HG03280 (cell line): Measurements from ENCODE around the gene FAM98B.

ENCODE experiments used
- ATAC-seq: cut with Tn5 transposase; IDR thresholded peaks from one replicate; pipeline ENCODE4 v1.9.1; 2021; ENCODE audit warnings: mild to moderate bottlenecking, moderate library complexity; ENCODE audit not compliant: unreplicated experiment

Gene FAM98B

GRCh38 chr15:38534691-38535090 lies 80.8 kb downstream of the FAM98B start:
- ATAC-seq, result no peak

GRCh38 chr15:38535491-38536200 lies 81.7 kb downstream of the FAM98B start:
- ATAC-seq, result no peak

- ATAC-seq, result no peak
Observed at GRCh38 chr15:38536201-38536676, 82.3 kb downstream of the FAM98B start.
